Measurements from ENCODE around the gene LRRC31. TPM values are rescaled to one million over a fixed set of nuclear protein-coding genes. Genes with fewer than 3 reads are reported as not detected.

The LRRC31 gene
- polyA plus RNA-seq, 3 donors, result not detected

DNA sequence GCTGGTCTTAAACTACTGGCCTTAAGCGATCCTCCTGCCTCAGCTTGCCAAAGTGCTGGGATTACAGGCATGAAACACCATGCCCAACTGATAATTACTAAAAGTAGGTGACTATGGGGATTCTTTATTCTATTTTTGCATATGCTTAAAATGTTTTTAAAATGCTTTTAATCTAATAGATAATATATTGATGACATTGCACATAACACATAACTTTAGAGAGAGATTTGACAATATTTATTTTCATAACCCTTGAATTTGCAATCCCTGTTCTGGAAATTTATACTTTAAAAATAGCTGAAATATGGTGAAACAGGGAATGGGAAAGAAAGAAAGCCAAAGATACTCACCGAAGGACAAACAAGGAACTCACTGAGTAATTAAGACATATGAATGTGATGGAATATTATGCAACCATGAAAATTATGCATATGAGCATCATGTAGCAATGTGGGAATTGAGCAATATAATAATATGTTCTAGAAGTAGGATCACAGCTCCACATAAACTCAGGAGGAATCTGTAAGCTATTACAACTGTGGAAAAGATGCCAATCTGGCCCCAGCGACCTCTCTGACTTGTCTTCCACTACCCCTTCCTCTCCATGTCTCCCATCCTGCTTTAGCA lies 2.0 kb downstream of the LRRC31 start:
- no peak overlapping the region for H3K4me3 ChIP-seq (replicated peaks in 1 of 3; ENCODE audit: low read depth in 2 of 3, low read length in 3 of 3)
- Mint-ChIP-seq H3K4me1 (peaks cover 24% of the 10 kb centered on the region), H3K4me3 (no peak overlapping the region), H3K27ac (peak overlapping the region in 1 of 7 donors; percentile 19), H3K36me3 (no peaks in the 10 kb centered on the region), H3K27me3 (ENCODE audit: low read depth in 3 of 3) (peaks cover 0 to 6% (median 2%) of the 10 kb centered on the region in 3 donors), H3K9me3 (no peaks in the 10 kb centered on the region)
- H3K27ac ChIP-seq (ENCODE audit: low read depth in 1 of 2, low read length in 2 of 2), result no peak overlapping the region
- H3K27me3 ChIP-seq (ENCODE audit: control insufficient read depth in 2 of 2, insufficient read depth in 2 of 2, low read length in 2 of 2), result no peaks in the 10 kb centered on the region
- H4K20me1 ChIP-seq (ENCODE audit: insufficient read depth, low read length), result no peaks in the 10 kb centered on the region
- H3K9me3 ChIP-seq (replicated peaks in 1 of 2; ENCODE audit: control insufficient read depth in 1 of 2, insufficient read depth in 1 of 2, low read length in 2 of 2), result no peaks in the 10 kb centered on the region
- peak; percentile 15 to 60 (median 34) for DNase-seq
- peaks cover 10 to 13% of the 10 kb centered on the region in 2 donors for H3K4me1 ChIP-seq (ENCODE audit: control insufficient read depth in 1 of 2, insufficient read depth in 2 of 2, low read length in 2 of 2)
- no peaks in the 10 kb centered on the region for H3K36me3 ChIP-seq (replicated peaks in 1 of 2; ENCODE audit: control insufficient read depth in 1 of 2, insufficient read depth in 2 of 2, low read length in 2 of 2)
- H3K4me2 ChIP-seq (replicated peaks; ENCODE audit: extremely low read depth, low read length, poor library complexity, severe bottlenecking), result no peak overlapping the region
- intact Hi-C loops (cut with micrococcal nuclease), result loop anchor here (10.0 kb wide), 7 partner anchors 57 to 187 kb away; partner anchors contain the start of genes ACTRT3 (in 1 of the 2), SEC62 (in 1 of the 2) and TERC (in 1 of the 2)
- H3K9ac ChIP-seq (ENCODE audit: insufficient read depth, low read length, poor library complexity, severe bottlenecking), result no peak overlapping the region
- TF ChIP-seq, protein P1, sequence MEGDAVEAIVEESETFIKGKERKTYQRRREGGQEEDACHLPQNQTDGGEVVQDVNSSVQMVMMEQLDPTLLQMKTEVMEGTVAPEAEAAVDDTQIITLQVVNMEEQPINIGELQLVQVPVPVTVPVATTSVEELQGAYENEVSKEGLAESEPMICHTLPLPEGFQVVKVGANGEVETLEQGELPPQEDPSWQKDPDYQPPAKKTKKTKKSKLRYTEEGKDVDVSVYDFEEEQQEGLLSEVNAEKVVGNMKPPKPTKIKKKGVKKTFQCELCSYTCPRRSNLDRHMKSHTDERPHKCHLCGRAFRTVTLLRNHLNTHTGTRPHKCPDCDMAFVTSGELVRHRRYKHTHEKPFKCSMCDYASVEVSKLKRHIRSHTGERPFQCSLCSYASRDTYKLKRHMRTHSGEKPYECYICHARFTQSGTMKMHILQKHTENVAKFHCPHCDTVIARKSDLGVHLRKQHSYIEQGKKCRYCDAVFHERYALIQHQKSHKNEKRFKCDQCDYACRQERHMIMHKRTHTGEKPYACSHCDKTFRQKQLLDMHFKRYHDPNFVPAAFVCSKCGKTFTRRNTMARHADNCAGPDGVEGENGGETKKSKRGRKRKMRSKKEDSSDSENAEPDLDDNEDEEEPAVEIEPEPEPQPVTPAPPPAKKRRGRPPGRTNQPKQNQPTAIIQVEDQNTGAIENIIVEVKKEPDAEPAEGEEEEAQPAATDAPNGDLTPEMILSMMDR (IDR thresholded peaks at IDR 0.05), result no peak
- WGBS (ENCODE audit: insufficient coverage), result 100% methylated on average over 1 of the region's 3 CpGs
- H2AFZ ChIP-seq (ENCODE audit: insufficient read depth, low read depth, low read length, poor library complexity, severe bottlenecking), result no peak overlapping the region
- H3K79me2 ChIP-seq (ENCODE audit: insufficient read depth, low read length), result no peaks in the 10 kb centered on the region

GRCh38 chr3:169865176-169865767 lies 4.5 kb downstream of the LRRC31 start:
- Histone ChIP-seq H3K4me1 (ENCODE audit: control insufficient read depth in 1 of 2, insufficient read depth in 2 of 2, low read length in 2 of 2) (peaks cover 10 to 13% of the 10 kb centered on the region in 2 donors), H2AFZ (ENCODE audit: insufficient read depth, low read depth, low read length, poor library complexity, severe bottlenecking) (peak overlapping the region; percentile 70), H3K36me3 (replicated peaks in 1 of 2; ENCODE audit: control insufficient read depth in 1 of 2, insufficient read depth in 2 of 2, low read length in 2 of 2) (no peaks in the 10 kb centered on the region), H3K9me3 (replicated peaks in 1 of 2; ENCODE audit: control insufficient read depth in 1 of 2, insufficient read depth in 1 of 2, low read length in 2 of 2) (no peaks in the 10 kb centered on the region), H3K4me3 (replicated peaks in 1 of 3; ENCODE audit: low read depth in 2 of 3, low read length in 3 of 3) (no peak overlapping the region), H3K27ac (ENCODE audit: low read depth in 1 of 2, low read length in 2 of 2) (peak overlapping the region; percentile 61 to 77), H3K9ac (ENCODE audit: insufficient read depth, low read length, poor library complexity, severe bottlenecking) (peak overlapping the region; percentile 29), H3K4me2 (replicated peaks; ENCODE audit: extremely low read depth, low read length, poor library complexity, severe bottlenecking) (peak overlapping the region; percentile 54), H4K20me1 (ENCODE audit: insufficient read depth, low read length) (no peaks in the 10 kb centered on the region), H3K27me3 (ENCODE audit: control insufficient read depth in 2 of 2, insufficient read depth in 2 of 2, low read length in 2 of 2) (no peaks in the 10 kb centered on the region), H3K79me2 (ENCODE audit: insufficient read depth, low read length) (no peaks in the 10 kb centered on the region)
- intact Hi-C loops (cut with micrococcal nuclease), result loop anchor here (10.0 kb wide), 7 partner anchors 60 to 190 kb away; partner anchors contain the start of genes ACTRT3 (in 1 of the 2), SEC62 (in 1 of the 2) and TERC (in 1 of the 2)
- H3K27me3 Mint-ChIP-seq (ENCODE audit: low read depth in 3 of 3), result peaks cover 3 to 7% (median 3%) of the 10 kb centered on the region in 3 donors
- peak overlapping the region; percentile 42 to 92 (median 75) for H3K27ac Mint-ChIP-seq
- peak overlapping the region; percentile 37 to 74 for H3K4me3 Mint-ChIP-seq
- TF ChIP-seq, protein P1 (IDR thresholded peaks at IDR 0.05), result no peak
- H3K9me3 Mint-ChIP-seq, result no peaks in the 10 kb centered on the region
- DNase-seq, result peak; percentile 62 to 70 (median 66)
- WGBS (ENCODE audit: insufficient coverage), result 5% methylated on average over 4 of the region's 12 CpGs
- H3K4me1 Mint-ChIP-seq, result peaks cover 21% of the 10 kb centered on the region
- no peaks in the 10 kb centered on the region for H3K36me3 Mint-ChIP-seq
